IMR-90 (cell line): ENCODE results near the gene MCUB. TPM values are rescaled to one million over a fixed set of nuclear protein-coding genes. Genes with fewer than 3 reads are reported as not detected.

Experiments
- ATAC-seq: fragments of 200-7000 bp; cut with Tn5 transposase; 2 replicates; pipeline ENCODE4 v1.9.1; 2020; ENCODE audit warnings: low read depth, mild to moderate bottlenecking, moderate library complexity
- BruUV-seq: library from RNA; stranded (reverse); fragments of 400-500 nt; replicated peaks from 2 replicates; lab custom pipeline; 2021; lab: Mats Ljungman, UMichigan
- CTCF ChIA-PET: fragments of 300-600 bp; formaldehyde crosslinking; extraction: SDS; loops from one replicate; lab custom pipeline; 2021; ENCODE audit warnings: antibody characterized with exemption; lab: Yijun Ruan, JAX
- POLR2A ChIA-PET: fragments of 300-600 bp; sonication (Branson Sonifier 250); formaldehyde crosslinking; loops from one replicate; lab custom pipeline; 2022; ENCODE audit warnings: antibody characterized with exemption; ENCODE audit not compliant: unreplicated experiment; lab: Charles Lee
- DNase-seq: peaks from one replicate; pipeline ENCODE4 v3.0.0; 2013
- H2AFZ ChIP-seq: replicated peaks from 2 replicates; pipeline ENCODE3; 2013; ENCODE audit warnings: low read length, mild to moderate bottlenecking; ENCODE audit not compliant: poor library complexity
- H2AK5ac ChIP-seq: 2 replicates; pipeline ENCODE4 v1.6.1; 2013; ENCODE audit warnings: low read depth, low read length, inconsistent platforms
- H2AK9ac ChIP-seq: replicated peaks from 2 replicates; pipeline ENCODE3; 2013; ENCODE audit warnings: mild to moderate bottlenecking, low read depth, low read length, moderate library complexity; ENCODE audit not compliant: poor library complexity
- H2BK120ac ChIP-seq: 2 replicates; pipeline ENCODE4 v1.6.1; 2013; ENCODE audit warnings: low read depth, low read length, inconsistent platforms
- H2BK15ac ChIP-seq: 3 replicates; pipeline ENCODE4 v1.6.1; 2013; ENCODE audit warnings: low read depth, low read length, inconsistent platforms
- H2BK20ac ChIP-seq: 2 replicates; pipeline ENCODE4 v1.6.1; 2013; ENCODE audit warnings: low read depth, mild to moderate bottlenecking, inconsistent platforms, low read length, moderate library complexity
- H2BK5ac ChIP-seq: 2 replicates; pipeline ENCODE4 v1.6.1; 2013; ENCODE audit warnings: mild to moderate bottlenecking, low read depth, low read length, inconsistent platforms; ENCODE audit not compliant: poor library complexity, severe bottlenecking
- H3K14ac ChIP-seq: replicated peaks from 2 replicates; pipeline ENCODE4 v1.6.1; 2013; ENCODE audit warnings: low read depth, low read length, inconsistent platforms
- H3K18ac ChIP-seq: 2 replicates; pipeline ENCODE4 v1.6.1; 2013; ENCODE audit warnings: low read depth, low read length, control low read depth
- H3K23ac ChIP-seq: 2 replicates; pipeline ENCODE4 v1.6.1; 2013; ENCODE audit warnings: low read depth, low read length, inconsistent platforms
- H3K27ac ChIP-seq: 2 replicates; pipeline ENCODE4 v1.5.1; 2013; ENCODE audit warnings: mild to moderate bottlenecking, control low read depth, low read length; ENCODE audit not compliant: insufficient read depth
- H3K27me3 ChIP-seq: 2 replicates; pipeline ENCODE4 v1.6.1; 2013; ENCODE audit warnings: low read length; ENCODE audit not compliant: control insufficient read depth, insufficient read depth
- H3K36me3 ChIP-seq: 2 replicates; pipeline ENCODE4 v1.6.1; 2013; ENCODE audit warnings: low read length, mixed read lengths; ENCODE audit not compliant: control insufficient read depth, insufficient read depth
- H3K4ac ChIP-seq: 2 replicates; pipeline ENCODE4 v1.6.1; 2013; ENCODE audit warnings: low read depth, low read length, inconsistent platforms
- H3K4me1 ChIP-seq: 2 replicates; pipeline ENCODE4 v1.6.1; 2013; ENCODE audit warnings: low read length, mixed read lengths; ENCODE audit not compliant: control insufficient read depth, insufficient read depth
- H3K4me2 ChIP-seq: 2 replicates; pipeline ENCODE4 v1.6.1; 2013; ENCODE audit warnings: low read depth, mild to moderate bottlenecking, control low read depth, low read length, moderate library complexity
- H3K4me3 ChIP-seq: 2 replicates; pipeline ENCODE4 v1.5.1; 2013; ENCODE audit warnings: low read depth, mild to moderate bottlenecking, control low read depth, low read length, moderate library complexity; ENCODE audit not compliant: insufficient read depth
- H3K56ac ChIP-seq: 2 replicates; pipeline ENCODE4 v1.6.1; 2013; ENCODE audit warnings: low read length, inconsistent platforms; ENCODE audit not compliant: insufficient read depth; ENCODE audit errors: extremely low read depth
- H3K79me1 ChIP-seq, 2 experiments: 2 replicates each; pipeline ENCODE4 v1.6.1; 2013; ENCODE audit warnings: low read length in 2 of 2, inconsistent platforms in 1 of 2, low read depth in 1 of 2
- H3K9ac ChIP-seq: 2 replicates; pipeline ENCODE4 v1.6.1; 2013; ENCODE audit warnings: low read depth, low read length, control low read depth
- H3K9me1 ChIP-seq: 2 replicates; pipeline ENCODE4 v1.6.1; 2013; ENCODE audit warnings: low read length, inconsistent platforms; ENCODE audit not compliant: insufficient read depth
- H3K9me3 ChIP-seq: 2 replicates; pipeline ENCODE4 v1.6.1; 2013; ENCODE audit warnings: low read length; ENCODE audit not compliant: control insufficient read depth, insufficient read depth
- H4K20me1 ChIP-seq: 2 replicates; pipeline ENCODE4 v1.6.1; 2013; ENCODE audit warnings: low read length, inconsistent platforms; ENCODE audit not compliant: insufficient read depth
- H4K5ac ChIP-seq: 2 replicates; pipeline ENCODE4 v1.6.1; 2013; ENCODE audit warnings: mild to moderate bottlenecking, low read depth, low read length, control low read depth
- H4K8ac ChIP-seq, 2 experiments: 2 replicates each; pipeline ENCODE4 v1.6.1; 2013; ENCODE audit warnings: low read depth in 2 of 2, low read length in 2 of 2, control low read depth in 1 of 2, inconsistent platforms in 1 of 2
- H4K91ac ChIP-seq: 2 replicates; pipeline ENCODE4 v1.6.1; 2013; ENCODE audit warnings: low read depth, low read length, inconsistent platforms; ENCODE audit not compliant: insufficient read depth
- BHLHE40 ChIP-seq: fragments of 150-350 bp; IDR thresholded peaks from 2 replicates; pipeline ENCODE4 v1.6.1; 2016; ENCODE audit warnings: mild to moderate bottlenecking, low read depth, low read length
- CEBPB ChIP-seq: IDR thresholded peaks from 2 replicates; pipeline ENCODE4 v1.6.1; 2012; ENCODE audit warnings: low read depth, low read length, improper control_type of control experiment
- CHD1 ChIP-seq: IDR thresholded peaks from 2 replicates; pipeline ENCODE4 v1.6.1; 2012; ENCODE audit warnings: low read depth, low read length, improper control_type of control experiment
- FOS ChIP-seq: fragments of 150-350 bp; IDR thresholded peaks from 2 replicates; pipeline ENCODE4 v1.6.1; 2016; ENCODE audit warnings: low read depth, low read length
- MAFK ChIP-seq: IDR thresholded peaks from 2 replicates; pipeline ENCODE4 v1.6.1; 2012; ENCODE audit warnings: low read depth, low read length, improper control_type of control experiment
- MAZ ChIP-seq: IDR thresholded peaks from 2 replicates; pipeline ENCODE4 v1.6.1; 2012; ENCODE audit warnings: low read depth, mild to moderate bottlenecking, low read length, improper control_type of control experiment, moderate library complexity, borderline replicate concordance
- MXI1 ChIP-seq: IDR thresholded peaks from 2 replicates; pipeline ENCODE4 v1.6.1; 2012; ENCODE audit warnings: low read depth, mild to moderate bottlenecking, low read length, moderate library complexity, borderline replicate concordance
- NFE2L2 ChIP-seq: fragments of 150-350 bp; IDR thresholded peaks from 2 replicates; pipeline ENCODE4 v1.6.1; 2016; ENCODE audit warnings: low read depth, mild to moderate bottlenecking, low read length
- POLR2A ChIP-seq: IDR thresholded peaks from 2 replicates; pipeline ENCODE4 v1.6.1; 2012; ENCODE audit warnings: mild to moderate bottlenecking, low read depth, low read length
- RAD21 ChIP-seq: IDR thresholded peaks from 2 replicates; pipeline ENCODE4 v1.6.1; 2012; ENCODE audit warnings: low read length, improper control_type of control experiment
- RCOR1 ChIP-seq: IDR thresholded peaks from 2 replicates; pipeline ENCODE4 v1.6.1; 2012; ENCODE audit warnings: mild to moderate bottlenecking, low read length, improper control_type of control experiment; ENCODE audit not compliant: insufficient replicate concordance
- RFX5 ChIP-seq: IDR thresholded peaks from 2 replicates; pipeline ENCODE4 v1.8.0; 2012; ENCODE audit warnings: low read depth, mild to moderate bottlenecking, low read length, moderate library complexity
- SMC3 ChIP-seq: fragments of 150-350 bp; IDR thresholded peaks from 2 replicates; pipeline ENCODE4 v1.6.1; 2016; ENCODE audit warnings: low read depth, mild to moderate bottlenecking, antibody characterized with exemption, low read length, moderate library complexity
- WGBS, 2 experiments: methylation state at CpG; one replicate each; pipeline versions ENCODE4 v1.1.5 to v1.1.7; 2013; ENCODE audit warnings: missing lambda C conversion rate in 2 of 2; ENCODE audit not compliant: insufficient read length in 1 of 2; ENCODE audit errors: extremely low coverage in 2 of 2; 5-methylcytosine and 5-hydroxymethylcytosine counted together
- dilution Hi-C: fragments of 300-500 bp; cut with HindIII; formaldehyde crosslinking; loops from one replicate; pipeline ENCODE4 v1.14.3; 2018; ENCODE audit warnings: low sequenced_read_pairs; ENCODE audit not compliant: unreplicated experiment
- in situ Hi-C: fragments of 300-500 bp; cut with MboI; formaldehyde crosslinking; loops from 3 replicates; pipeline ENCODE4 v1.14.3; 2019; ENCODE audit warnings: low sequenced_read_pairs, inconsistent platforms, mixed read lengths
- intact Hi-C: fragments of 100-400 bp; cut with micrococcal nuclease; formaldehyde crosslinking; loops from 2 replicates; pipeline ENCODE4 v1.10.0; 2022
- polyA plus RNA-seq, 3 experiments: library from polyadenylated mRNA; depleted of rRNA; stranded (reverse); fragments of >200 nt; gene quantifications; 2 replicates each; pipeline ENCODE4 v1.2.3, GENCODE V29; 2012; ENCODE audit warnings: low replicate concordance in 1 of 3
- total RNA-seq: library from RNA; depleted of rRNA; stranded (reverse); fragments of >200 nt; gene quantifications from 2 replicates; pipeline ENCODE4 v1.2.3, GENCODE V29; 2012
- TF ChIP-seq, protein P1 (sequence below): fragments of 150-350 bp; IDR thresholded peaks from 2 replicates; pipeline ENCODE4 v1.6.1; 2017; ENCODE audit warnings: mild to moderate bottlenecking, antibody characterized with exemption, low read length, low read depth
- TF ChIP-seq, protein P2 (sequence below): fragments of 150-350 bp; IDR thresholded peaks from 2 replicates; pipeline ENCODE4 v1.6.1; 2016; ENCODE audit warnings: low read depth, mild to moderate bottlenecking, low read length, moderate library complexity, borderline replicate concordance
- TF ChIP-seq, protein P3 (sequence below): conservative IDR thresholded peaks from 2 replicates; pipeline ENCODE4 v1.5.1; 2012; ENCODE audit warnings: mild to moderate bottlenecking, low read depth, low read length, improper control_type of control experiment

The MCUB gene
- total and polyA plus RNA-seq, 2 of the 4 experiments (the other 2 are of a cell fraction) = 18.5 to 20.4 TPM

DNA sequence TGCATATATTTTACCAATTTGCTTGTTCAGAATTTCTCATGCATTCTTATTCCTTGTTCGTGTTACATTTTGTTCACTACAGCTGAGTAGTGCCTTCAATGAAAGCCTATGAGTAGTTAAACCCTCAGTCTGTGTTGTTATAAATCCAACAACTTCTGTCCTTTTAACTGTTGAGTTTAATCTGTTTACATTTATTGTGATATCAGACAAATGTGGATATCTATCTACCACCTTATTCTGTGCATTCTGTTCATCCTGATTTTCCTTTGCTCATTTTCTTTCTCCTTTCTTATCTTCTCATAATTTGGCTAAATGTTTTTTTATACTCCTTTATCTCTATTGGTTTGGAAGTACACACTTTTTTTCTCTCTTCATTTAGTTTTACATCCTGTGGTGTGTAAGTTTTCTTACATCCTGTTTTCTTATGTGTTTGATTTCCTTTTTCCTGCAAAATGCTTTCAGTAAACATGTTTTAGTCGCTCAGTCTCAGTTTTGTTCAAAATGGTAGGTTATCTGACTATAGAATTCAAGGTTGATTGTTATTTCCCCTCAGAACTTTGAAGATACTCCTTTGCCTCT is 89.0 kb downstream of the MCUB start:
- in situ Hi-C loops (no loop called here), dilution Hi-C loops (no loop called here), intact Hi-C loops (no loop called here)
- no peak overlapping the region for H2BK120ac ChIP-seq
- H3K36me3 ChIP-seq = no peaks in the 10 kb centered on the region
- no peak overlapping the region for H2BK20ac ChIP-seq
- no peak overlapping the region for H2AK9ac ChIP-seq
- no peaks in the 10 kb centered on the region for H3K9me3 ChIP-seq
- no peaks in the 10 kb centered on the region; a peak in 1 of 4 replicates for H3K79me1 ChIP-seq
- no peak overlapping the region for H3K23ac ChIP-seq
- H2AK5ac ChIP-seq = no peak overlapping the region
- no peak overlapping the region for H3K18ac ChIP-seq
- H3K4me2 ChIP-seq = no peak overlapping the region
- H3K9ac ChIP-seq = no peak overlapping the region
- ATAC-seq (no peak), DNase-seq (no peak)
- no peak overlapping the region for H3K14ac ChIP-seq
- ChIA-PET CTCF (interaction anchor here (0.6 kb wide), 2 partner anchors 9 to 53 kb away, joined by 3 read pairs; no protein-coding TSS in a partner anchor), POLR2A (no interaction called here)
- no peak overlapping the region for H4K8ac ChIP-seq
- no CpG with 5 or more reads among the region's 2 CpGs for WGBS, 2 experiments
- no TSS peak for BruUV-seq
- H3K9me1 ChIP-seq = no peaks in the 10 kb centered on the region
- no peak for TF ChIP-seq MAZ
- TF ChIP-seq POLR2A = no peak
- TF ChIP-seq RCOR1 = no peak
- TF ChIP-seq MAFK = no peak
- TF ChIP-seq, protein P1, sequence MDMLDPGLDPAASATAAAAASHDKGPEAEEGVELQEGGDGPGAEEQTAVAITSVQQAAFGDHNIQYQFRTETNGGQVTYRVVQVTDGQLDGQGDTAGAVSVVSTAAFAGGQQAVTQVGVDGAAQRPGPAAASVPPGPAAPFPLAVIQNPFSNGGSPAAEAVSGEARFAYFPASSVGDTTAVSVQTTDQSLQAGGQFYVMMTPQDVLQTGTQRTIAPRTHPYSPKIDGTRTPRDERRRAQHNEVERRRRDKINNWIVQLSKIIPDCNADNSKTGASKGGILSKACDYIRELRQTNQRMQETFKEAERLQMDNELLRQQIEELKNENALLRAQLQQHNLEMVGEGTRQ = no peak
- no peak for TF ChIP-seq NFE2L2
- no peak for TF ChIP-seq SMC3
- TF ChIP-seq BHLHE40 = no peak
- no peak for TF ChIP-seq FOS
- TF ChIP-seq, protein P2, sequence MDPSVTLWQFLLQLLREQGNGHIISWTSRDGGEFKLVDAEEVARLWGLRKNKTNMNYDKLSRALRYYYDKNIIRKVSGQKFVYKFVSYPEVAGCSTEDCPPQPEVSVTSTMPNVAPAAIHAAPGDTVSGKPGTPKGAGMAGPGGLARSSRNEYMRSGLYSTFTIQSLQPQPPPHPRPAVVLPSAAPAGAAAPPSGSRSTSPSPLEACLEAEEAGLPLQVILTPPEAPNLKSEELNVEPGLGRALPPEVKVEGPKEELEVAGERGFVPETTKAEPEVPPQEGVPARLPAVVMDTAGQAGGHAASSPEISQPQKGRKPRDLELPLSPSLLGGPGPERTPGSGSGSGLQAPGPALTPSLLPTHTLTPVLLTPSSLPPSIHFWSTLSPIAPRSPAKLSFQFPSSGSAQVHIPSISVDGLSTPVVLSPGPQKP = no peak
- no peak for TF ChIP-seq RAD21
- TF ChIP-seq CEBPB = no peak
- TF ChIP-seq CHD1 = no peak
- TF ChIP-seq, protein P3, sequence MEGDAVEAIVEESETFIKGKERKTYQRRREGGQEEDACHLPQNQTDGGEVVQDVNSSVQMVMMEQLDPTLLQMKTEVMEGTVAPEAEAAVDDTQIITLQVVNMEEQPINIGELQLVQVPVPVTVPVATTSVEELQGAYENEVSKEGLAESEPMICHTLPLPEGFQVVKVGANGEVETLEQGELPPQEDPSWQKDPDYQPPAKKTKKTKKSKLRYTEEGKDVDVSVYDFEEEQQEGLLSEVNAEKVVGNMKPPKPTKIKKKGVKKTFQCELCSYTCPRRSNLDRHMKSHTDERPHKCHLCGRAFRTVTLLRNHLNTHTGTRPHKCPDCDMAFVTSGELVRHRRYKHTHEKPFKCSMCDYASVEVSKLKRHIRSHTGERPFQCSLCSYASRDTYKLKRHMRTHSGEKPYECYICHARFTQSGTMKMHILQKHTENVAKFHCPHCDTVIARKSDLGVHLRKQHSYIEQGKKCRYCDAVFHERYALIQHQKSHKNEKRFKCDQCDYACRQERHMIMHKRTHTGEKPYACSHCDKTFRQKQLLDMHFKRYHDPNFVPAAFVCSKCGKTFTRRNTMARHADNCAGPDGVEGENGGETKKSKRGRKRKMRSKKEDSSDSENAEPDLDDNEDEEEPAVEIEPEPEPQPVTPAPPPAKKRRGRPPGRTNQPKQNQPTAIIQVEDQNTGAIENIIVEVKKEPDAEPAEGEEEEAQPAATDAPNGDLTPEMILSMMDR = no peak
- TF ChIP-seq MXI1 = no peak
- no peak for TF ChIP-seq RFX5
- no peak overlapping the region for H3K4ac ChIP-seq
- H3K27me3 ChIP-seq = no peaks in the 10 kb centered on the region
- H3K4me1 ChIP-seq = no peaks in the 10 kb centered on the region
- no peak overlapping the region for H3K27ac ChIP-seq
- H3K4me3 ChIP-seq = no peak overlapping the region
- no peak overlapping the region for H4K91ac ChIP-seq
- H3K56ac ChIP-seq = no peak overlapping the region
- H2BK15ac ChIP-seq = no peak overlapping the region
- H2AFZ ChIP-seq = no peak overlapping the region
- no peaks in the 10 kb centered on the region for H4K20me1 ChIP-seq
- no peak overlapping the region for H2BK5ac ChIP-seq
- H4K5ac ChIP-seq = no peak overlapping the region
